SH-SY5Y (cell line): ENCODE results near the gene INTS7.

ENCODE experiments used
- GATA2 ChIP-seq: IDR thresholded peaks from 2 replicates; pipeline ENCODE4 v1.6.1; 2011; ENCODE audit warnings: mild to moderate bottlenecking, low read depth, low read length
- GATA3 ChIP-seq: IDR thresholded peaks from 2 replicates; pipeline ENCODE4 v1.6.1; 2011; ENCODE audit warnings: low read depth, mild to moderate bottlenecking, low read length, moderate library complexity

DNA sequence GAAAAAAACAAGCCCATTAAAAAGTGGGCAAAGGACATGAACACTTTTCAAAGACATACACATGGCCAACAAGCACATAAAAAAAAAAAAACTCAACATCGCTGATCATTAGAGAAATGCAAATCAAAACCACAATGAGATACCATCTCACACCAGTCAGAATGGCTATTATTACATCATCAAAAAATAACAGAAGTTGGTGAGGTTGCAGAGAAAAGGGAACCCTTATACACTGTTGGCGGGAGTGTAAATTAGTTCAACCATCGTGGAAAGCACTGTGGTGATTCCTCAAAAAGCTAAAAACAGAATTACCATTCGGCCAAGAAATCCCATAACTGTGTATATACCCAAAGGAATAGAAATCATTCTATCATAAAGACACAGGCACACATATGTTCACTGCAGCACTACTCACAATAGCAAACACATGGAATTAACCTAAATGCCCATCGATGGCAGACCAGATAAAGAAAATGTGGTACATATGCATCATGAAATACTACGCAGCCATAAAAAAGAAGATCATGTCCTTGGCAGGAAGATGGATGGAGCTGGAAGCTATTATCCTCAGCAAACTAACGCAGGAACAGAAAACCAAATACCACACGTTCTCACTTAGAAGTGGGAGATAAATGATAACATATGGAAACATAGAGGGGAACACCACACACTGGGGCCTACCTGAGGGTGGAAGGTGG, 70.1 kb downstream of the INTS7 start:
- no peak for TF ChIP-seq GATA2
- no peak for TF ChIP-seq GATA3
